ENCODE results near the gene PRDM7. TPM values are rescaled to one million over a fixed set of nuclear protein-coding genes. Genes with fewer than 3 reads are reported as not detected.
"Not testable (repeated sequence)": the region's sequence is repeated elsewhere in the genome, so short reads cannot be mapped to it uniquely, and the experiment has no call there.

PRDM7 gene
- total RNA-seq, 1 experiment from 2014 or later, result not detected

DNA sequence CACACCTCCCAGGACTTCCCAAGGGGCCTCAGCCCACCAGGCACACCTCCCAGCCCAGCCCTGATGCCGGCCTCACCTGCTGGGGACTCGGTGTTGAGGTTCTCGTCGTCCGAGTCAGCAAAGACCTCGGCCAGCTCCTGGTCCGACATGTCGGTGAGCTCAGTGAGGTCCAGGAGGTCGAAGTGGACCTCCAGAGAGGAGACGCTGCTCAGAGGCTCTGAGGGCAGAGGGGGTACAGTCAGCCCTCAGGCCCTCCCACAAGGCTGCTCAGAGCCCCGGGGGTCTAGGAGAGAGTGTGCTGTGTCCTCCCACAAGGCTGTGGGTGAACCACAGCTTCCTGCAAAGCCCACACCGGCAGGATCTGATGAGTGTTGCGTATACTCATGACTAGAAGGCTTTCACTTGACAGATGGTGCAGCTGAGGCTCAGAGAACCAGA is 68.4 kb downstream of the PRDM7 start:
- H3K27ac Mint-ChIP-seq, result no peak overlapping the region
- H3K27me3 Mint-ChIP-seq (ENCODE audit: low read depth), result no peaks in the 10 kb centered on the region
- H3K9me3 Mint-ChIP-seq, result no peaks in the 10 kb centered on the region
- no peak for TF ChIP-seq JUN (CRISPR knock-in tag; IDR thresholded peaks at IDR 0.05)
- TF ChIP-seq, protein P1, sequence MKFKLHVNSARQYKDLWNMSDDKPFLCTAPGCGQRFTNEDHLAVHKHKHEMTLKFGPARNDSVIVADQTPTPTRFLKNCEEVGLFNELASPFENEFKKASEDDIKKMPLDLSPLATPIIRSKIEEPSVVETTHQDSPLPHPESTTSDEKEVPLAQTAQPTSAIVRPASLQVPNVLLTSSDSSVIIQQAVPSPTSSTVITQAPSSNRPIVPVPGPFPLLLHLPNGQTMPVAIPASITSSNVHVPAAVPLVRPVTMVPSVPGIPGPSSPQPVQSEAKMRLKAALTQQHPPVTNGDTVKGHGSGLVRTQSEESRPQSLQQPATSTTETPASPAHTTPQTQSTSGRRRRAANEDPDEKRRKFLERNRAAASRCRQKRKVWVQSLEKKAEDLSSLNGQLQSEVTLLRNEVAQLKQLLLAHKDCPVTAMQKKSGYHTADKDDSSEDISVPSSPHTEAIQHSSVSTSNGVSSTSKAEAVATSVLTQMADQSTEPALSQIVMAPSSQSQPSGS (CRISPR knock-in tag; IDR thresholded peaks at IDR 0.05; ENCODE audit: borderline replicate concordance, low read depth), result no peak
- TF ChIP-seq, protein P2, sequence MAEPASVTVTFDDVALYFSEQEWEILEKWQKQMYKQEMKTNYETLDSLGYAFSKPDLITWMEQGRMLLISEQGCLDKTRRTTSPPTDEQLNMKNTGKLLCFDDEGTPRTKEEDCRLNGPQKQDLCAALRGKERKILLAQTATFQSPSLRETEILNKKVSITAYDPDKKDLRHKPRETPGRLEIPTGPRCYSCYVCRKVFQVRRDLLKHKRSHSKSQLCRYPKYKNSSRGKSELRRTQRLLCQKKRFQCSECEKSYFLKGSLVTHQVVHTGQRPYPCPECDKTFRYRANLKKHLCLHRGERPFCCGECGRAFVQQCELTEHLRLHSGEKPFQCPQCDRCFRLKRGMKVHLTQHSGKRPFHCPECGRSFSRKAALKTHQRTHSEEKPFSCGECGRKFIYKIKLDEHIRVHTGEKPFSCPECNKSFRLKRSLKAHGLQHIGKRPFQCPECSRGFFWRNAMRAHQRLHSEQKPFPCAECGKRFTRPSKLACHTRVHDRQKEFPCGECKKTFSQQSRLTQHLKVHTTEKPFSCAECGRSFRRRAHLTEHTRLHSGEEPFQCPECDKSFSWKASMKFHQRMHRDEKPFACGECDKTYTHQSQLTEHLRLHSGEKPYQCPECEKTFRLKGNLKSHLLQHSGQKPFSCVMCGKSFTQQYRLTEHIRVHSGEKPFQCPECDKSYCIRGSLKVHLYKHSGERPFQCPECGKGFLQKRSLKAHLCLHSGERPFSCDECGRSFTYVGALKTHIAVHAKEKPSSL (CRISPR knock-in tag; conservative IDR thresholded peaks at IDR 0.05), result no peak
- no peak for TF ChIP-seq ZNF263 (CRISPR knock-in tag; IDR thresholded peaks at IDR 0.05; ENCODE audit: low read depth)
- no peak for TF ChIP-seq SMAD3 (CRISPR knock-in tag; IDR thresholded peaks at IDR 0.05; ENCODE audit: borderline replicate concordance)
- no peak for TF ChIP-seq ZNF138 (CRISPR knock-in tag; conservative IDR thresholded peaks at IDR 0.05)
- no peak for TF ChIP-seq ZNF671 (CRISPR knock-in tag; IDR thresholded peaks at IDR 0.05)
- TF ChIP-seq, protein P3, sequence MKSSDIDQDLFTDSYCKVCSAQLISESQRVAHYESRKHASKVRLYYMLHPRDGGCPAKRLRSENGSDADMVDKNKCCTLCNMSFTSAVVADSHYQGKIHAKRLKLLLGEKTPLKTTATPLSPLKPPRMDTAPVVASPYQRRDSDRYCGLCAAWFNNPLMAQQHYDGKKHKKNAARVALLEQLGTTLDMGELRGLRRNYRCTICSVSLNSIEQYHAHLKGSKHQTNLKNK (CRISPR knock-in tag; IDR thresholded peaks at IDR 0.05), result no peak
- TF ChIP-seq ZBTB21 (CRISPR knock-in tag; IDR thresholded peaks at IDR 0.05; ENCODE audit: borderline replicate concordance), result no peak
- TF ChIP-seq FOXP1 (CRISPR knock-in tag; IDR thresholded peaks at IDR 0.05; ENCODE audit: borderline replicate concordance), result no peak
- TF ChIP-seq ZNF416 (CRISPR knock-in tag; IDR thresholded peaks at IDR 0.05), result no peak
- TF ChIP-seq, protein P4, sequence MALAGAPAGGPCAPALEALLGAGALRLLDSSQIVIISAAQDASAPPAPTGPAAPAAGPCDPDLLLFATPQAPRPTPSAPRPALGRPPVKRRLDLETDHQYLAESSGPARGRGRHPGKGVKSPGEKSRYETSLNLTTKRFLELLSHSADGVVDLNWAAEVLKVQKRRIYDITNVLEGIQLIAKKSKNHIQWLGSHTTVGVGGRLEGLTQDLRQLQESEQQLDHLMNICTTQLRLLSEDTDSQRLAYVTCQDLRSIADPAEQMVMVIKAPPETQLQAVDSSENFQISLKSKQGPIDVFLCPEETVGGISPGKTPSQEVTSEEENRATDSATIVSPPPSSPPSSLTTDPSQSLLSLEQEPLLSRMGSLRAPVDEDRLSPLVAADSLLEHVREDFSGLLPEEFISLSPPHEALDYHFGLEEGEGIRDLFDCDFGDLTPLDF (CRISPR knock-in tag; IDR thresholded peaks at IDR 0.05), result no peak
- TF ChIP-seq ZNF317 (CRISPR knock-in tag; IDR thresholded peaks at IDR 0.05; ENCODE audit: borderline replicate concordance, low read depth), result no peak
- no peak for TF ChIP-seq ATF1 (CRISPR knock-in tag; IDR thresholded peaks at IDR 0.05)
- TF ChIP-seq HMGA2 (CRISPR knock-in tag; IDR thresholded peaks at IDR 0.05), result no peak
- TF ChIP-seq, protein P5, sequence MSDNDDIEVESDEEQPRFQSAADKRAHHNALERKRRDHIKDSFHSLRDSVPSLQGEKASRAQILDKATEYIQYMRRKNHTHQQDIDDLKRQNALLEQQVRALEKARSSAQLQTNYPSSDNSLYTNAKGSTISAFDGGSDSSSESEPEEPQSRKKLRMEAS (CRISPR knock-in tag; IDR thresholded peaks at IDR 0.05), result no peak
- ATAC-seq (no peak), DNase-seq (ENCODE audit: low spot score) (no peak)
- ChIA-PET POLR2A (no interaction called here), CTCF (no interaction called here)
- H3K4me3 Mint-ChIP-seq, result no peak overlapping the region
- peaks cover 4% of the 10 kb centered on the region for H3K36me3 Mint-ChIP-seq
- peaks cover 4% of the 10 kb centered on the region; the same call in 1 of the 2 replicates for H3K4me1 Mint-ChIP-seq

DNA sequence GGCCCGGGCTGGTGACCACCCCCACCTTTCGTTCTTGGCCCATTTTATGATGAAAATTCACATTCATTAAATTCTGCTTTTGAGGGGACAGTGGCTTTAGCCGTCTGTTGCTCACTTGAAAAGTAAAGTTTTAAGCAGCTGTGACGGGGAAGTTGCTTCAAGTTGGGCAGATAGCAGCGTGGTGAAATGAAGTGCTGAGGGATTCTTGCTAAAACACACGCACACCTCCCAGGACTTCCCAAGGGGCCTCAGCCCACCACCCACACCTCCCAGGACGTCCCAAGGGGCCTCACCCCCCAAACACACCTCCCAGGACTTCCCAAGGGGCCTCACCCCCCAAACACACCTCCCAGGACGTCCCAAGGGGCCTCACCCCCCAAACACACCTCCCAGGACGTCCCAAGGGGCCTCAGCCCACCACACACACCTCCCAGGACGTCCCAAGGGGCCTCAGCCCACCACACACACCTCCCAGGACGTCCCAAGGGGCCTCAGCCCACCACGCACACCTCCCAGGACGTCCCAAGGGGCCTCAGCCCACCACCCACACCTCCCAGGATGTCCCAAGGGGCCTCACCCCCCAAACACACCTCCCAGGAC is 69.4 kb downstream of the PRDM7 start:
- H3K27me3 Mint-ChIP-seq (ENCODE audit: low read depth); H3K4me1 Mint-ChIP-seq; POLR2A ChIA-PET; H3K9me3 Mint-ChIP-seq; H3K36me3 Mint-ChIP-seq; CTCF ChIA-PET; DNase-seq (ENCODE audit: low spot score); ATAC-seq; H3K4me3 Mint-ChIP-seq: not testable (repeated sequence)
- peak overlapping the region; percentile 68; the same call in 1 of the 2 replicates for H3K27ac Mint-ChIP-seq

DNA sequence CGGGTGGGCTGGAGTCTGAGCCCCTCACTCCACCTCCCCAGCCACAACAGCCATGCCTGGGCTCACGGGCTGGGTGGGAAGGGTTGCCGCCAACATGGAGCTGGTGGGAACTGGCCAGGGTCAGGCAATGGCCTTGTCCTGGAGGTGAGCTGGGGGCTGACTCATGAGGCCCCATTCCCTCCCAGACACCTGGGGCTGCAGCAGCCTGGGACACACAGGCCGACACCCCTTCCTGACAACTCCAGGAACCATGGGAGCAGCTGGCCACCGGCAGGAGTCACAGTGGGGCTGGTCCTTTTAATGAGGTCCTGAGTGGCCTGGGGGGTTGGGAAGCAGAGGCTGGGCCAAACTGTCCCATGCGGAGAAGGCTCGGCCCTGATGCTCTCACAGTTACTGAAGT is 70.1 kb downstream of the PRDM7 start:
- H3K4me3 Mint-ChIP-seq, result no peak overlapping the region
- H3K36me3 Mint-ChIP-seq, result peaks cover 4% of the 10 kb centered on the region
- H3K27ac Mint-ChIP-seq, result no peak overlapping the region; the same call in 1 of the 2 replicates
- no peak for ATAC-seq
- no peaks in the 10 kb centered on the region for H3K9me3 Mint-ChIP-seq
- POLR2A ChIA-PET, result no interaction called here
- peaks cover 4% of the 10 kb centered on the region; the same call in 1 of the 2 replicates for H3K4me1 Mint-ChIP-seq
- no peaks in the 10 kb centered on the region for H3K27me3 Mint-ChIP-seq (ENCODE audit: low read depth)
- no peak for DNase-seq (ENCODE audit: low spot score)
- CTCF ChIA-PET, result interaction anchor here (2.9 kb wide), 1 partner anchor 12 kb away, joined by 14 read pairs; the partner anchor contains the start of gene DBNDD1
- TF ChIP-seq ATF1 (CRISPR knock-in tag; IDR thresholded peaks at IDR 0.05) (no peak), GTF2I (CRISPR knock-in tag; conservative IDR thresholded peaks at IDR 0.05) (no peak), SMAD3 (CRISPR knock-in tag; IDR thresholded peaks at IDR 0.05; ENCODE audit: borderline replicate concordance) (no peak)
- TF ChIP-seq, protein P6, sequence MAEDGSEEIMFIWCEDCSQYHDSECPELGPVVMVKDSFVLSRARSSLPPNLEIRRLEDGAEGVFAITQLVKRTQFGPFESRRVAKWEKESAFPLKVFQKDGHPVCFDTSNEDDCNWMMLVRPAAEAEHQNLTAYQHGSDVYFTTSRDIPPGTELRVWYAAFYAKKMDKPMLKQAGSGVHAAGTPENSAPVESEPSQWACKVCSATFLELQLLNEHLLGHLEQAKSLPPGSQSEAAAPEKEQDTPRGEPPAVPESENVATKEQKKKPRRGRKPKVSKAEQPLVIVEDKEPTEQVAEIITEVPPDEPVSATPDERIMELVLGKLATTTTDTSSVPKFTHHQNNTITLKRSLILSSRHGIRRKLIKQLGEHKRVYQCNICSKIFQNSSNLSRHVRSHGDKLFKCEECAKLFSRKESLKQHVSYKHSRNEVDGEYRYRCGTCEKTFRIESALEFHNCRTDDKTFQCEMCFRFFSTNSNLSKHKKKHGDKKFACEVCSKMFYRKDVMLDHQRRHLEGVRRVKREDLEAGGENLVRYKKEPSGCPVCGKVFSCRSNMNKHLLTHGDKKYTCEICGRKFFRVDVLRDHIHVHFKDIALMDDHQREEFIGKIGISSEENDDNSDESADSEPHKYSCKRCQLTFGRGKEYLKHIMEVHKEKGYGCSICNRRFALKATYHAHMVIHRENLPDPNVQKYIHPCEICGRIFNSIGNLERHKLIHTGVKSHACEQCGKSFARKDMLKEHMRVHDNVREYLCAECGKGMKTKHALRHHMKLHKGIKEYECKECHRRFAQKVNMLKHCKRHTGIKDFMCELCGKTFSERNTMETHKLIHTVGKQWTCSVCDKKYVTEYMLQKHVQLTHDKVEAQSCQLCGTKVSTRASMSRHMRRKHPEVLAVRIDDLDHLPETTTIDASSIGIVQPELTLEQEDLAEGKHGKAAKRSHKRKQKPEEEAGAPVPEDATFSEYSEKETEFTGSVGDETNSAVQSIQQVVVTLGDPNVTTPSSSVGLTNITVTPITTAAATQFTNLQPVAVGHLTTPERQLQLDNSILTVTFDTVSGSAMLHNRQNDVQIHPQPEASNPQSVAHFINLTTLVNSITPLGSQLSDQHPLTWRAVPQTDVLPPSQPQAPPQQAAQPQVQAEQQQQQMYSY (CRISPR knock-in tag; IDR thresholded peaks at IDR 0.05), result no peak
- TF ChIP-seq, protein P7, sequence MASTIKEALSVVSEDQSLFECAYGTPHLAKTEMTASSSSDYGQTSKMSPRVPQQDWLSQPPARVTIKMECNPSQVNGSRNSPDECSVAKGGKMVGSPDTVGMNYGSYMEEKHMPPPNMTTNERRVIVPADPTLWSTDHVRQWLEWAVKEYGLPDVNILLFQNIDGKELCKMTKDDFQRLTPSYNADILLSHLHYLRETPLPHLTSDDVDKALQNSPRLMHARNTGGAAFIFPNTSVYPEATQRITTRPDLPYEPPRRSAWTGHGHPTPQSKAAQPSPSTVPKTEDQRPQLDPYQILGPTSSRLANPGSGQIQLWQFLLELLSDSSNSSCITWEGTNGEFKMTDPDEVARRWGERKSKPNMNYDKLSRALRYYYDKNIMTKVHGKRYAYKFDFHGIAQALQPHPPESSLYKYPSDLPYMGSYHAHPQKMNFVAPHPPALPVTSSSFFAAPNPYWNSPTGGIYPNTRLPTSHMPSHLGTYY (CRISPR knock-in tag; IDR thresholded peaks at IDR 0.05), result no peak
- TF ChIP-seq, protein P8, sequence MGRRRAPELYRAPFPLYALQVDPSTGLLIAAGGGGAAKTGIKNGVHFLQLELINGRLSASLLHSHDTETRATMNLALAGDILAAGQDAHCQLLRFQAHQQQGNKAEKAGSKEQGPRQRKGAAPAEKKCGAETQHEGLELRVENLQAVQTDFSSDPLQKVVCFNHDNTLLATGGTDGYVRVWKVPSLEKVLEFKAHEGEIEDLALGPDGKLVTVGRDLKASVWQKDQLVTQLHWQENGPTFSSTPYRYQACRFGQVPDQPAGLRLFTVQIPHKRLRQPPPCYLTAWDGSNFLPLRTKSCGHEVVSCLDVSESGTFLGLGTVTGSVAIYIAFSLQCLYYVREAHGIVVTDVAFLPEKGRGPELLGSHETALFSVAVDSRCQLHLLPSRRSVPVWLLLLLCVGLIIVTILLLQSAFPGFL (CRISPR knock-in tag; IDR thresholded peaks at IDR 0.05; ENCODE audit: borderline replicate concordance), result no peak

All from WTC11 (cell line).